Esophagus muscularis mucosa (tissue), 4 donors: ENCODE data around the gene RBM43. TPM values are rescaled to one million over a fixed set of nuclear protein-coding genes. Genes with fewer than 3 reads are reported as not detected.

Experiments used
- DNase-seq: peaks from one replicate; pipeline ENCODE4 v3.0.0-alpha.2; 2017; ENCODE audit errors: extremely low spot score
- H3K27ac ChIP-seq, 4 donors: fragments of 200-600 bp; sonication (generic); replicated peaks in 1 of 4; 1 replicate in 3 of 4; 2 replicates in 1 of 4; pipeline ENCODE4 v1.5.1; 2016 to 2019; ENCODE audit warnings: mild to moderate bottlenecking in 1 of 4
- H3K27me3 ChIP-seq, 4 donors: fragments of 200-600 bp; sonication (generic); one replicate each; pipeline versions ENCODE4 v1.5.1 to v1.6.0; 2016 to 2019
- H3K36me3 ChIP-seq, 4 donors: fragments of 200-600 bp; sonication (generic); one replicate each; pipeline ENCODE4 v1.5.1; 2016 to 2019
- H3K4me1 ChIP-seq, 4 donors: fragments of 200-600 bp; sonication (generic); one replicate each; pipeline ENCODE4 v1.5.1; 2016 to 2019
- H3K4me3 ChIP-seq, 4 donors: fragments of 200-600 bp; sonication (generic); 1 replicate in 2 of 4; 2 replicates in 2 of 4; pipeline ENCODE4 v1.5.1; 2016 to 2019; ENCODE audit warnings: mild to moderate bottlenecking in 4 of 4, moderate library complexity in 1 of 4
- H3K9me3 ChIP-seq, 4 donors: fragments of 200-600 bp; sonication (generic); 1 replicate in 3 of 4; 2 replicates in 1 of 4; pipeline ENCODE4 v1.5.1; 2016 to 2019
- EP300 ChIP-seq: sonication (generic); formaldehyde crosslinking; IDR thresholded peaks from one replicate; pipeline ENCODE4 v1.6.1; 2017; ENCODE audit warnings: antibody characterized with exemption
- POLR2A ChIP-seq: fragments of 450-650 bp; IDR thresholded peaks from one replicate; pipeline ENCODE4 v1.6.1; 2017; ENCODE audit warnings: antibody characterized with exemption, moderate library complexity, mild to moderate bottlenecking, low read depth
- POLR2AphosphoS5 ChIP-seq, 2 donors: sonication (generic); formaldehyde crosslinking; IDR thresholded peaks; one replicate each; pipeline ENCODE4 v1.6.1; 2017; ENCODE audit warnings: antibody characterized with exemption in 2 of 2
- WGBS: methylation state at CpG from one replicate; pipeline ENCODE4 v1.1.5; 2018; 5-methylcytosine and 5-hydroxymethylcytosine counted together
- intact Hi-C: fragments of 100-400 bp; cut with DNase I; formaldehyde crosslinking; loops from one replicate; pipeline ENCODE4 v1.15.1; 2023
- total RNA-seq, 4 donors: library from RNA; depleted of rRNA; stranded (reverse); fragments of >200 nt; gene quantifications; one replicate each; pipeline versions ENCODE4 v1.1.0 to v1.2.1, GENCODE V29; 2016
- TF ChIP-seq, protein P1 (sequence below), 3 experiments: fragments of 200-600 bp in 2 of 3; fragments of 450-650 bp in 1 of 3; sonication (generic) in 2 of 3; IDR thresholded peaks; one replicate each; pipeline ENCODE4 v1.5.1; 2017 to 2019; ENCODE audit warnings: antibody characterized with exemption in 3 of 3, mild to moderate bottlenecking in 2 of 3, moderate library complexity in 1 of 3

Gene RBM43
- total RNA-seq, 4 donors from 2014 or later = 3.3 to 8.3 (median 5.0) TPM

DNA sequence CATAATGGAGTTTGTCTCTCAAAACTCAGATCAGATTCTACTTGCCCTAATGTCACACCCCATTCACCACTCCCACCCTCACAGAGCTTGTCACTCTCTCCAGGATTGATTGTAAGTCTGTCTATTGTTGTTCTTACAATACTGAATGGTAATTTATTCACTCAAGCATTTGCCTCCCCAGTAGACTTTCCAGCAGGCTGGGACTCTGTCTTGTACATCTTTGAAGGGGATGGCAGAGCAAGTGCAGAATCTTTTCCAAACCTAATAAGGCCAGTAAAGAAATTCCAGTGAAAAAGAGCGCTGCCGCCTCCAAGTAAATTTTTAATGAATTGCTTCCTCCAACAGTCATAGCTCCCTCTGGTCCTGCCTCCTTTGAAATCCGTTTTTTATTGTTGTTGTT lies 56.9 kb downstream of the RBM43 start:
- 74% methylated on average over 3 of the region's 3 CpGs for WGBS
- DNase-seq = no peak
- TF ChIP-seq POLR2AphosphoS5 (IDR thresholded peaks at IDR 0.05) (no peak), POLR2A (no peak), EP300 (no peak)
- TF ChIP-seq, protein P1, sequence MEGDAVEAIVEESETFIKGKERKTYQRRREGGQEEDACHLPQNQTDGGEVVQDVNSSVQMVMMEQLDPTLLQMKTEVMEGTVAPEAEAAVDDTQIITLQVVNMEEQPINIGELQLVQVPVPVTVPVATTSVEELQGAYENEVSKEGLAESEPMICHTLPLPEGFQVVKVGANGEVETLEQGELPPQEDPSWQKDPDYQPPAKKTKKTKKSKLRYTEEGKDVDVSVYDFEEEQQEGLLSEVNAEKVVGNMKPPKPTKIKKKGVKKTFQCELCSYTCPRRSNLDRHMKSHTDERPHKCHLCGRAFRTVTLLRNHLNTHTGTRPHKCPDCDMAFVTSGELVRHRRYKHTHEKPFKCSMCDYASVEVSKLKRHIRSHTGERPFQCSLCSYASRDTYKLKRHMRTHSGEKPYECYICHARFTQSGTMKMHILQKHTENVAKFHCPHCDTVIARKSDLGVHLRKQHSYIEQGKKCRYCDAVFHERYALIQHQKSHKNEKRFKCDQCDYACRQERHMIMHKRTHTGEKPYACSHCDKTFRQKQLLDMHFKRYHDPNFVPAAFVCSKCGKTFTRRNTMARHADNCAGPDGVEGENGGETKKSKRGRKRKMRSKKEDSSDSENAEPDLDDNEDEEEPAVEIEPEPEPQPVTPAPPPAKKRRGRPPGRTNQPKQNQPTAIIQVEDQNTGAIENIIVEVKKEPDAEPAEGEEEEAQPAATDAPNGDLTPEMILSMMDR (IDR thresholded peaks at IDR 0.05) = no peak
- no peaks in the 10 kb centered on the region for H3K27me3 ChIP-seq
- intact Hi-C loops = no loop called here
- H3K9me3 ChIP-seq = no peaks in the 10 kb centered on the region
- H3K36me3 ChIP-seq = no peaks in the 10 kb centered on the region
- no peaks in the 10 kb centered on the region for H3K4me1 ChIP-seq
- no peak overlapping the region for H3K27ac ChIP-seq
- H3K4me3 ChIP-seq = no peak overlapping the region

DNA sequence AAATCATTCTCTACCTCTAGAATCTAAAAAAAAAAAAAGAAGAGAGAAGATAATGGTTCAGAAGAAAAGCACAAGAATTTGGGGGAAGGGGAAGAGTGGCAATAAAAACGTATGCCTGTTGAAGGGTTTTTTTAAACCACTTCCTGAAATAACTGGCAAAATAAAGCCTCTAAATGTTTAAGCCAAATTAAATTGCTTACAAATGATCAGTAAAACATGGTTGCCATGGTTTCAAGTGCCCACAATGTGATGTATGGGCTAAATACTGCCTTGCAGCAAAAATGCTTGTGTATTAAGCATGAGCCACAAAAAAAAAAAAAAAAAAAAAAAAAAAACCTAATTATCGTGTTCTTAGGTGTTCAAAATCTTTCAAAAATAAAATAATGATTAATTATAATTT lies 60.8 kb downstream of the RBM43 start:
- Histone ChIP-seq H3K27ac (no peak overlapping the region), H3K4me3 (no peak overlapping the region), H3K4me1 (no peaks in the 10 kb centered on the region), H3K27me3 (no peaks in the 10 kb centered on the region), H3K36me3 (no peaks in the 10 kb centered on the region), H3K9me3 (no peaks in the 10 kb centered on the region)
- WGBS = 55% methylated on average over 2 of the region's 2 CpGs
- DNase-seq = no peak
- intact Hi-C loops = no loop called here
- TF ChIP-seq POLR2A (no peak), EP300 (no peak), POLR2AphosphoS5 (IDR thresholded peaks at IDR 0.05) (no peak)
- TF ChIP-seq, protein P1 (IDR thresholded peaks at IDR 0.05) = no peak

DNA sequence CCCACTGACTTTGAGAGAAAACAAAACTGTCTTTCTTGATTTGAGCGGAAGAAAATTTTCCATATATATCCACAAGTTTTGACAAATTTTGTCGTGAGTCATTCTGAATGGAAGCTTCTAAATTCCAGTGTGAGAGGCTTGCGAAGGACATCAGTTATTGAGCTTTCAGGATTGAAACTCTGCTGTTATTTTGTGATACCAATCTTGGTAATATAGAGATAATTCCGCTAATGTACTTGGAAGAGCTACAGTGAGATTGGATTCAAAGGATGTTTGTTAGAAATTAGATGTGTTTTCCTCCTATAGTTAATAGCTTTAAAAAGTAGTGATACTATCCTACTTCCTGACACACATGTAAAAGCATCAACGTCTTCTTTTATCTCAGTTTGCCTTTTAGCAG lies 61.4 kb downstream of the RBM43 start:
- WGBS = 83% methylated on average over 5 of the region's 5 CpGs
- H3K9me3 ChIP-seq = no peaks in the 10 kb centered on the region
- TF ChIP-seq POLR2A (no peak), POLR2AphosphoS5 (IDR thresholded peaks at IDR 0.05) (no peak), EP300 (no peak)
- TF ChIP-seq, protein P1 (IDR thresholded peaks at IDR 0.05) = no peak
- no peaks in the 10 kb centered on the region for H3K4me1 ChIP-seq
- H3K27me3 ChIP-seq = no peaks in the 10 kb centered on the region
- no peaks in the 10 kb centered on the region for H3K36me3 ChIP-seq
- no peak overlapping the region for H3K4me3 ChIP-seq
- no peak for DNase-seq
- intact Hi-C loops = no loop called here
- H3K27ac ChIP-seq = no peak overlapping the region

DNA sequence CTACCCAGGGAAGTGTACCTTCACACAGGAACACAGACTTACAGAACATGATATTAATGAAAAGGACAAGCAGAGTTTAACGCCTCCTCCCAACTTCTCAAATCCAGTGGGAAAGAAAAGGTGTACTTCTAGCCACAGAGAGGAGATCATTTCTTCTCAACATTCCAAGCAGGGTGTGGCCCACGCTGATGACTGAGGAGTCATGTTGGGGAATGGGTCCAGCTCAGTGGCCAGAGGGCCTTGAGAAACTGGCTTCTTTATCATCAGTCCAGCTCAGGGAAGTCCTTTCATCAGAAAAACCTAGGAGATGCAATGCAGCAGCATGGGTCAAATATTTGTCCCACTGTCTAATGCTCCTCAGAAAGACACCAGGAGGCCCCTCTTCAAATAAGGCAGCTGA lies 63.0 kb downstream of the RBM43 start:
- intact Hi-C loops = no loop called here
- TF ChIP-seq, protein P1 (IDR thresholded peaks at IDR 0.05) = no peak
- TF ChIP-seq EP300 (no peak), POLR2AphosphoS5 (IDR thresholded peaks at IDR 0.05) (no peak), POLR2A (no peak)
- Histone ChIP-seq H3K36me3 (no peaks in the 10 kb centered on the region), H3K4me3 (no peak overlapping the region), H3K27me3 (no peaks in the 10 kb centered on the region), H3K9me3 (no peaks in the 10 kb centered on the region), H3K4me1 (no peaks in the 10 kb centered on the region), H3K27ac (no peak overlapping the region)
- WGBS = 84% methylated on average over 2 of the region's 2 CpGs
- peak; percentile 37 for DNase-seq

Other genes with a start within 250 kb of the RBM43 start
- 10 to 100 TPM in 2 of 4 donors, 1 to 10 TPM in 2; 8.3 to 12.0 (median 10.1) TPM for gene NMI, start 27.8 kb upstream of the RBM43 start, total RNA-seq
- gene TNFAIP6, start 95.7 kb upstream of the RBM43 start, total RNA-seq = 10 to 100 TPM in 1 of 4 donors, 1 to 10 TPM in 3; 3.5 to 13.3 (median 5.8) TPM
- 10 to 100 TPM; 25.3 to 31.0 (median 28.9) TPM for gene RIF1, start 148.0 kb upstream of the RBM43 start, total RNA-seq